ENCODE results near the gene ECHDC3.

ECHDC3 gene

GRCh38 chr10:11783558-11783865 is 41.3 kb downstream of the ECHDC3 start:
- POLR2A ChIA-PET = interaction anchor here (0.6 kb wide), 2 partner anchors 197 to 365 kb away, joined by 3 to 6 read pairs; no protein-coding TSS in a partner anchor

More at GRCh38 chr10:11783558-11783865, 41.3 kb downstream of the ECHDC3 start:
- CTCF ChIA-PET = interaction anchor here (0.6 to 4.2 kb wide), 19 partner anchors 9 to 298 kb away, joined by 3 to 44 read pairs (median 4); no protein-coding TSS in a partner anchor
- Histone ChIP-seq H3K4me1 (ENCODE audit: control insufficient read depth, insufficient read depth, low read length) (no peaks in the 10 kb centered on the region), H3K27ac (ENCODE audit: extremely low read depth, low read depth, low read length) (no peak overlapping the region), H3K9me3 (ENCODE audit: control insufficient read depth, insufficient read depth, low read depth, low read length) (no peaks in the 10 kb centered on the region), H3K36me3 (ENCODE audit: control insufficient read depth in 2 of 2, insufficient read depth in 1 of 2, low read length in 2 of 2) (no peaks in the 10 kb centered on the region), H3K4me3 (ENCODE audit: low read depth, low read length) (no peak overlapping the region)
- TF ChIP-seq OVOL3 (tag by site-specific recombination; IDR thresholded peaks at IDR 0.05) (no peak), ZNF792 (tag by site-specific recombination; IDR thresholded peaks at IDR 0.05) (no peak), ZNF214 (tag by site-specific recombination; IDR thresholded peaks at IDR 0.05; ENCODE audit: borderline replicate concordance) (no peak), ZBTB21 (tag by site-specific recombination; IDR thresholded peaks at IDR 0.05) (no peak), ZNF521 (tag by site-specific recombination; IDR thresholded peaks at IDR 0.05) (no peak), ZNF518A (tag by site-specific recombination; conservative IDR thresholded peaks at IDR 0.05; ENCODE audit: low read depth) (no peak), ZNF146 (tag by site-specific recombination; IDR thresholded peaks at IDR 0.05) (no peak), ZNF23 (tag by site-specific recombination; IDR thresholded peaks at IDR 0.05; ENCODE audit: borderline replicate concordance) (no peak), ATF2 (tag by site-specific recombination; IDR thresholded peaks at IDR 0.05; ENCODE audit: low read depth) (no peak), ZNF561 (tag by site-specific recombination; IDR thresholded peaks at IDR 0.05; ENCODE audit: borderline replicate concordance) (no peak), KLF7 (tag by site-specific recombination; IDR thresholded peaks at IDR 0.05; ENCODE audit: borderline replicate concordance) (no peak), ZXDB (tag by site-specific recombination; IDR thresholded peaks at IDR 0.05) (no peak), ZNF692 (tag by site-specific recombination; IDR thresholded peaks at IDR 0.05) (no peak), PBX3 (CRISPR knock-in tag; IDR thresholded peaks at IDR 0.05) (no peak), ZNF48 (tag by site-specific recombination; IDR thresholded peaks at IDR 0.05) (no peak), ZBTB1 (tag by site-specific recombination; IDR thresholded peaks at IDR 0.05) (no peak), REPIN1 (tag by site-specific recombination; IDR thresholded peaks at IDR 0.05; ENCODE audit: low read depth) (no peak)
- TF ChIP-seq, protein P1, sequence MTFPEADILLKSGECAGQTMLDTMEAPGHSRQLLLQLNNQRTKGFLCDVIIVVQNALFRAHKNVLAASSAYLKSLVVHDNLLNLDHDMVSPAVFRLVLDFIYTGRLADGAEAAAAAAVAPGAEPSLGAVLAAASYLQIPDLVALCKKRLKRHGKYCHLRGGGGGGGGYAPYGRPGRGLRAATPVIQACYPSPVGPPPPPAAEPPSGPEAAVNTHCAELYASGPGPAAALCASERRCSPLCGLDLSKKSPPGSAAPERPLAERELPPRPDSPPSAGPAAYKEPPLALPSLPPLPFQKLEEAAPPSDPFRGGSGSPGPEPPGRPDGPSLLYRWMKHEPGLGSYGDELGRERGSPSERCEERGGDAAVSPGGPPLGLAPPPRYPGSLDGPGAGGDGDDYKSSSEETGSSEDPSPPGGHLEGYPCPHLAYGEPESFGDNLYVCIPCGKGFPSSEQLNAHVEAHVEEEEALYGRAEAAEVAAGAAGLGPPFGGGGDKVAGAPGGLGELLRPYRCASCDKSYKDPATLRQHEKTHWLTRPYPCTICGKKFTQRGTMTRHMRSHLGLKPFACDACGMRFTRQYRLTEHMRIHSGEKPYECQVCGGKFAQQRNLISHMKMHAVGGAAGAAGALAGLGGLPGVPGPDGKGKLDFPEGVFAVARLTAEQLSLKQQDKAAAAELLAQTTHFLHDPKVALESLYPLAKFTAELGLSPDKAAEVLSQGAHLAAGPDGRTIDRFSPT (tag by site-specific recombination; IDR thresholded peaks at IDR 0.05) = no peak
- TF ChIP-seq, protein P2, sequence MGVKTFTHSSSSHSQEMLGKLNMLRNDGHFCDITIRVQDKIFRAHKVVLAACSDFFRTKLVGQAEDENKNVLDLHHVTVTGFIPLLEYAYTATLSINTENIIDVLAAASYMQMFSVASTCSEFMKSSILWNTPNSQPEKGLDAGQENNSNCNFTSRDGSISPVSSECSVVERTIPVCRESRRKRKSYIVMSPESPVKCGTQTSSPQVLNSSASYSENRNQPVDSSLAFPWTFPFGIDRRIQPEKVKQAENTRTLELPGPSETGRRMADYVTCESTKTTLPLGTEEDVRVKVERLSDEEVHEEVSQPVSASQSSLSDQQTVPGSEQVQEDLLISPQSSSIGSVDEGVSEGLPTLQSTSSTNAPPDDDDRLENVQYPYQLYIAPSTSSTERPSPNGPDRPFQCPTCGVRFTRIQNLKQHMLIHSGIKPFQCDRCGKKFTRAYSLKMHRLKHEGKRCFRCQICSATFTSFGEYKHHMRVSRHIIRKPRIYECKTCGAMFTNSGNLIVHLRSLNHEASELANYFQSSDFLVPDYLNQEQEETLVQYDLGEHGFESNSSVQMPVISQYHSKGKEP (tag by site-specific recombination; IDR thresholded peaks at IDR 0.05) = no peak
- TF ChIP-seq, protein P3, sequence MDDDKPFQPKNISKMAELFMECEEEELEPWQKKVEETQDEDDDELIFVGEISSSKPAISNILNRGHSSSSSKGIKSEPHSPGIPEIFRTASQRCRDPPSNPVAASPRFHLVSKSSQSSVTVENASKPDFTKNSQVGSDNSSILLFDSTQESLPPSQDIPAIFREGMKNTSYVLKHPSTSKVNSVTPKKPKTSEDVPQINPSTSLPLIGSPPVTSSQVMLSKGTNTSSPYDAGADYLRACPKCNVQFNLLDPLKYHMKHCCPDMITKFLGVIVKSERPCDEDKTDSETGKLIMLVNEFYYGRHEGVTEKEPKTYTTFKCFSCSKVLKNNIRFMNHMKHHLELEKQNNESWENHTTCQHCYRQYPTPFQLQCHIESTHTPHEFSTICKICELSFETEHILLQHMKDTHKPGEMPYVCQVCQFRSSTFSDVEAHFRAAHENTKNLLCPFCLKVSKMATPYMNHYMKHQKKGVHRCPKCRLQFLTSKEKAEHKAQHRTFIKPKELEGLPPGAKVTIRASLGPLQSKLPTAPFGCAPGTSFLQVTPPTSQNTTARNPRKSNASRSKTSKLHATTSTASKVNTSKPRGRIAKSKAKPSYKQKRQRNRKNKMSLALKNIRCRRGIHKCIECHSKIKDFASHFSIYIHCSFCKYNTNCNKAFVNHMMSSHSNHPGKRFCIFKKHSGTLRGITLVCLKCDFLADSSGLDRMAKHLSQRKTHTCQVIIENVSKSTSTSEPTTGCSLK (tag by site-specific recombination; IDR thresholded peaks at IDR 0.05) = no peak

Data from HEK293 (cell line).